ENCODE measurements around the gene ART1.

Gene ART1

GRCh38 chr11:3686751-3687150, 41.8 kb downstream of the ART1 start:
- no peak for TF ChIP-seq CTCF (conservative IDR thresholded peaks at IDR 0.05; ENCODE audit: low read depth, low read length)
- Histone ChIP-seq H3K4me3 (IDR thresholded peaks at IDR 0.05; ENCODE audit: insufficient read depth, low read depth, low read length) (no peak overlapping the region), H3K9ac (no peak overlapping the region), H3K79me2 (ENCODE audit: insufficient read depth, low read depth) (no peaks in the 10 kb centered on the region), H4K20me1 (ENCODE audit: insufficient read depth) (no peaks in the 10 kb centered on the region), H3K36me3 (ENCODE audit: insufficient read depth) (peaks cover 17% of the 10 kb centered on the region; the same call in 1 of the 2 replicates), H3K4me2 (no peak overlapping the region), H2AFZ (ENCODE audit: low read depth) (no peak overlapping the region), H3K27ac (no peak overlapping the region), H3K27me3 (ENCODE audit: insufficient read depth, low read depth) (no peaks in the 10 kb centered on the region), H3K4me1 (ENCODE audit: low read depth, poor library complexity, severe bottlenecking) (peaks cover 16% of the 10 kb centered on the region)

GRCh38 chr11:3700410-3700809, 55.5 kb downstream of the ART1 start:
- peaks cover 18% of the 10 kb centered on the region; the same call in 1 of the 2 replicates for H3K36me3 ChIP-seq (ENCODE audit: insufficient read depth)
- H2AFZ ChIP-seq (ENCODE audit: low read depth): no peak overlapping the region
- no peak for TF ChIP-seq CTCF (conservative IDR thresholded peaks at IDR 0.05; ENCODE audit: low read depth, low read length)
- no peaks in the 10 kb centered on the region for H3K4me1 ChIP-seq (ENCODE audit: low read depth, poor library complexity, severe bottlenecking)
- H3K9ac ChIP-seq: no peak overlapping the region
- no peaks in the 10 kb centered on the region for H4K20me1 ChIP-seq (ENCODE audit: insufficient read depth)
- no peak overlapping the region for H3K4me3 ChIP-seq (IDR thresholded peaks at IDR 0.05; ENCODE audit: insufficient read depth, low read depth, low read length)
- no peak overlapping the region for H3K4me2 ChIP-seq
- no peak overlapping the region for H3K27ac ChIP-seq
- no peaks in the 10 kb centered on the region for H3K79me2 ChIP-seq (ENCODE audit: insufficient read depth, low read depth)
- no peaks in the 10 kb centered on the region for H3K27me3 ChIP-seq (ENCODE audit: insufficient read depth, low read depth)

- no peak overlapping the region for H3K4me3 ChIP-seq (IDR thresholded peaks at IDR 0.05; ENCODE audit: insufficient read depth, low read depth, low read length)
- H2AFZ ChIP-seq (ENCODE audit: low read depth): no peak overlapping the region
- H3K4me2 ChIP-seq: no peak overlapping the region
- no peak for TF ChIP-seq CTCF (conservative IDR thresholded peaks at IDR 0.05; ENCODE audit: low read depth, low read length)
- H3K36me3 ChIP-seq (ENCODE audit: insufficient read depth): peaks cover 18% of the 10 kb centered on the region; the same call in 1 of the 2 replicates
- no peaks in the 10 kb centered on the region for H3K27me3 ChIP-seq (ENCODE audit: insufficient read depth, low read depth)
- H3K27ac ChIP-seq: no peak overlapping the region
- no peaks in the 10 kb centered on the region for H4K20me1 ChIP-seq (ENCODE audit: insufficient read depth)
- H3K9ac ChIP-seq: no peak overlapping the region
- no peaks in the 10 kb centered on the region for H3K4me1 ChIP-seq (ENCODE audit: low read depth, poor library complexity, severe bottlenecking)
- H3K79me2 ChIP-seq (ENCODE audit: insufficient read depth, low read depth): no peaks in the 10 kb centered on the region
These were observed 56.0 kb downstream of the ART1 start for GRCh38 chr11:3700910-3701309.

- H3K27me3 ChIP-seq (ENCODE audit: insufficient read depth, low read depth): no peaks in the 10 kb centered on the region
- no peak overlapping the region for H3K4me3 ChIP-seq (IDR thresholded peaks at IDR 0.05; ENCODE audit: insufficient read depth, low read depth, low read length)
- H2AFZ ChIP-seq (ENCODE audit: low read depth): no peak overlapping the region
- H3K79me2 ChIP-seq (ENCODE audit: insufficient read depth, low read depth): no peaks in the 10 kb centered on the region
- no peaks in the 10 kb centered on the region for H4K20me1 ChIP-seq (ENCODE audit: insufficient read depth)
- H3K4me2 ChIP-seq: no peak overlapping the region
- H3K4me1 ChIP-seq (ENCODE audit: low read depth, poor library complexity, severe bottlenecking): no peaks in the 10 kb centered on the region
- H3K9ac ChIP-seq: no peak overlapping the region
- H3K27ac ChIP-seq: no peak overlapping the region
- no peak for TF ChIP-seq CTCF (conservative IDR thresholded peaks at IDR 0.05; ENCODE audit: low read depth, low read length)
- H3K36me3 ChIP-seq (ENCODE audit: insufficient read depth): peaks cover 14% of the 10 kb centered on the region; the same call in 1 of the 2 replicates
These were observed 58.5 kb downstream of the ART1 start for GRCh38 chr11:3703383-3703782.

All from KMS-11 (cell line).